Body of pancreas (tissue), 4 donors: ENCODE results near the gene USF2.

Source experiments
- CTCF ChIP-seq, 7 experiments: fragments of 450-650 bp in 4 of 7; fragments of 200-600 bp in 3 of 7; sonication (generic) in 3 of 7; IDR thresholded peaks; one replicate each; pipeline ENCODE4 v1.5.1; 2016 to 2019; ENCODE audit warnings: antibody characterized with exemption in 7 of 7
- POLR2A ChIP-seq, 3 donors: fragments of 450-650 bp; IDR thresholded peaks; one replicate each; pipeline ENCODE4 v1.6.1; 2016; ENCODE audit warnings: antibody characterized with exemption in 3 of 3, mild to moderate bottlenecking in 2 of 3

GRCh38 chr19:35287713-35288112, 19.0 kb downstream of the USF2 start:
- TF ChIP-seq CTCF (IDR thresholded peaks at IDR 0.05) (no peak), POLR2A (IDR thresholded peaks at IDR 0.05) (no peak)
